ENCODE data around the gene RALGPS2. TPM values are rescaled to one million over a fixed set of nuclear protein-coding genes. Genes with fewer than 3 reads are reported as not detected.

RALGPS2 gene
- total RNA-seq (ENCODE audit: unreplicated experiment): 29.8 TPM
- long read RNA-seq, partial matches to known transcripts: 0 of 1 reads
- long read RNA-seq, other reads (novel, unspliced or antisense): 1 of 1 reads

- peaks cover 14% of the 10 kb centered on the region for H3K4me1 Mint-ChIP-seq (ENCODE audit: unreplicated experiment)
- H3K27me3 Mint-ChIP-seq (ENCODE audit: unreplicated experiment): peaks cover 7% of the 10 kb centered on the region
- no peaks in the 10 kb centered on the region for H3K36me3 Mint-ChIP-seq (ENCODE audit: low read depth, unreplicated experiment)
- TF ChIP-seq CTCF (IDR thresholded peaks at IDR 0.05; ENCODE audit: unreplicated experiment): no peak
- H3K9me3 Mint-ChIP-seq (ENCODE audit: unreplicated experiment): no peaks in the 10 kb centered on the region
- peak within 1 kb of the TSS; percentile 94 for H3K27ac Mint-ChIP-seq (ENCODE audit: unreplicated experiment)
- H3K4me3 Mint-ChIP-seq (ENCODE audit: unreplicated experiment): peak within 1 kb of the TSS; percentile 96
- peak; percentile 71 for DNase-seq (ENCODE audit: low spot score)
These were observed at the start of gene RALGPS2 for GRCh38 chr1:178724728-178725465. RALGPS2 (plus strand) TSS chr1:178725244; CDS start chr1:178776765, 51,521 bp downstream.

GRCh38 chr1:178679237-178679636, 45.8 kb upstream of the RALGPS2 start:
- no peak overlapping the region for H3K4me3 Mint-ChIP-seq (ENCODE audit: unreplicated experiment)
- no peak for DNase-seq (ENCODE audit: low spot score)
- no peaks in the 10 kb centered on the region for H3K4me1 Mint-ChIP-seq (ENCODE audit: unreplicated experiment)
- no peaks in the 10 kb centered on the region for H3K27me3 Mint-ChIP-seq (ENCODE audit: unreplicated experiment)
- H3K36me3 Mint-ChIP-seq (ENCODE audit: low read depth, unreplicated experiment): no peaks in the 10 kb centered on the region
- no peak overlapping the region for H3K27ac Mint-ChIP-seq (ENCODE audit: unreplicated experiment)
- TF ChIP-seq CTCF (IDR thresholded peaks at IDR 0.05; ENCODE audit: unreplicated experiment): no peak
- no peaks in the 10 kb centered on the region for H3K9me3 Mint-ChIP-seq (ENCODE audit: unreplicated experiment)

- no peak for DNase-seq (ENCODE audit: low spot score)
These were observed 42.6 kb upstream of the RALGPS2 start for GRCh38 chr1:178682429-178682828.

GRCh38 chr1:178682886-178683285, 42.2 kb upstream of the RALGPS2 start:
- no peak for TF ChIP-seq CTCF (IDR thresholded peaks at IDR 0.05; ENCODE audit: unreplicated experiment)
- no peak overlapping the region for H3K27ac Mint-ChIP-seq (ENCODE audit: unreplicated experiment)
- H3K9me3 Mint-ChIP-seq (ENCODE audit: unreplicated experiment): no peaks in the 10 kb centered on the region
- H3K4me3 Mint-ChIP-seq (ENCODE audit: unreplicated experiment): no peak overlapping the region
- H3K36me3 Mint-ChIP-seq (ENCODE audit: low read depth, unreplicated experiment): no peaks in the 10 kb centered on the region
- no peaks in the 10 kb centered on the region for H3K4me1 Mint-ChIP-seq (ENCODE audit: unreplicated experiment)
- H3K27me3 Mint-ChIP-seq (ENCODE audit: unreplicated experiment): no peaks in the 10 kb centered on the region
- DNase-seq (ENCODE audit: low spot score): no peak

More at GRCh38 chr1:178682429-178682828, 42.6 kb upstream of the RALGPS2 start:
- H3K9me3 Mint-ChIP-seq (ENCODE audit: unreplicated experiment): no peaks in the 10 kb centered on the region
- H3K27me3 Mint-ChIP-seq (ENCODE audit: unreplicated experiment): no peaks in the 10 kb centered on the region
- no peaks in the 10 kb centered on the region for H3K36me3 Mint-ChIP-seq (ENCODE audit: low read depth, unreplicated experiment)
- TF ChIP-seq CTCF (IDR thresholded peaks at IDR 0.05; ENCODE audit: unreplicated experiment): no peak
- H3K4me3 Mint-ChIP-seq (ENCODE audit: unreplicated experiment): no peak overlapping the region
- H3K4me1 Mint-ChIP-seq (ENCODE audit: unreplicated experiment): no peaks in the 10 kb centered on the region
- no peak overlapping the region for H3K27ac Mint-ChIP-seq (ENCODE audit: unreplicated experiment)

GRCh38 chr1:178683291-178683690, 41.8 kb upstream of the RALGPS2 start:
- no peak for TF ChIP-seq CTCF (IDR thresholded peaks at IDR 0.05; ENCODE audit: unreplicated experiment)
- Mint-ChIP-seq H3K4me3 (ENCODE audit: unreplicated experiment) (no peak overlapping the region), H3K27ac (ENCODE audit: unreplicated experiment) (no peak overlapping the region), H3K27me3 (ENCODE audit: unreplicated experiment) (no peaks in the 10 kb centered on the region), H3K9me3 (ENCODE audit: unreplicated experiment) (no peaks in the 10 kb centered on the region), H3K4me1 (ENCODE audit: unreplicated experiment) (no peaks in the 10 kb centered on the region), H3K36me3 (ENCODE audit: low read depth, unreplicated experiment) (no peaks in the 10 kb centered on the region)
- DNase-seq (ENCODE audit: low spot score): no peak
